IPS-15b (cell line): ENCODE data around the gene SNRK.

Experiments used
- H3K27me3 ChIP-seq: one replicate; pipeline ENCODE4 v1.6.1; 2013; ENCODE audit warnings: low read length; ENCODE audit not compliant: control insufficient read depth, insufficient read depth
- H3K36me3 ChIP-seq: one replicate; pipeline ENCODE4 v1.6.1; 2013; ENCODE audit warnings: low read length; ENCODE audit not compliant: control insufficient read depth, insufficient read depth
- H3K4me1 ChIP-seq: one replicate; pipeline ENCODE4 v1.6.1; 2013; ENCODE audit warnings: mild to moderate bottlenecking, low read length; ENCODE audit not compliant: control insufficient read depth, insufficient read depth
- H3K4me3 ChIP-seq: one replicate; pipeline ENCODE4 v1.5.1; 2013; ENCODE audit warnings: low read depth, low read length
- H3K9ac ChIP-seq: one replicate; pipeline ENCODE4 v1.6.1; 2013; ENCODE audit warnings: low read depth, mild to moderate bottlenecking, low read length
- H3K9me3 ChIP-seq: one replicate; pipeline ENCODE4 v1.6.1; 2013; ENCODE audit warnings: mild to moderate bottlenecking, low read length; ENCODE audit not compliant: control insufficient read depth, insufficient read depth

Gene SNRK

GRCh38 chr3:43253294-43253693 is 33.0 kb upstream of the SNRK start:
- H3K27me3 ChIP-seq = no peaks in the 10 kb centered on the region
- H3K36me3 ChIP-seq = no peaks in the 10 kb centered on the region
- peaks cover 5% of the 10 kb centered on the region for H3K4me1 ChIP-seq
- H3K9me3 ChIP-seq = no peaks in the 10 kb centered on the region
- H3K4me3 ChIP-seq = no peak overlapping the region
- no peak overlapping the region for H3K9ac ChIP-seq

GRCh38 chr3:43254125-43254524 is 32.2 kb upstream of the SNRK start:
- Histone ChIP-seq H3K4me3 (no peak overlapping the region), H3K4me1 (peaks cover 5% of the 10 kb centered on the region), H3K27me3 (no peaks in the 10 kb centered on the region), H3K9me3 (no peaks in the 10 kb centered on the region), H3K9ac (no peak overlapping the region), H3K36me3 (no peaks in the 10 kb centered on the region)

- Histone ChIP-seq H3K9ac (no peak overlapping the region), H3K9me3 (no peaks in the 10 kb centered on the region), H3K4me1 (peaks cover 5% of the 10 kb centered on the region), H3K4me3 (no peak overlapping the region), H3K27me3 (no peaks in the 10 kb centered on the region), H3K36me3 (no peaks in the 10 kb centered on the region)
Observed at GRCh38 chr3:43255662-43256061, 30.7 kb upstream of the SNRK start.

- Histone ChIP-seq H3K4me3 (no peak overlapping the region), H3K36me3 (no peaks in the 10 kb centered on the region), H3K9ac (no peak overlapping the region), H3K9me3 (no peaks in the 10 kb centered on the region), H3K27me3 (no peaks in the 10 kb centered on the region), H3K4me1 (no peaks in the 10 kb centered on the region)
Observed at GRCh38 chr3:43256714-43257461, 29.5 kb upstream of the SNRK start.

GRCh38 chr3:43257850-43258249 is 28.5 kb upstream of the SNRK start:
- no peaks in the 10 kb centered on the region for H3K36me3 ChIP-seq
- H3K4me3 ChIP-seq = no peak overlapping the region
- no peak overlapping the region for H3K9ac ChIP-seq
- H3K27me3 ChIP-seq = no peaks in the 10 kb centered on the region
- H3K4me1 ChIP-seq = no peaks in the 10 kb centered on the region
- H3K9me3 ChIP-seq = no peaks in the 10 kb centered on the region

GRCh38 chr3:43259626-43260025 is 26.7 kb upstream of the SNRK start:
- Histone ChIP-seq H3K27me3 (no peaks in the 10 kb centered on the region), H3K4me3 (no peak overlapping the region), H3K4me1 (no peaks in the 10 kb centered on the region), H3K36me3 (no peaks in the 10 kb centered on the region), H3K9me3 (no peaks in the 10 kb centered on the region), H3K9ac (no peak overlapping the region)

GRCh38 chr3:43260412-43260811 is 25.9 kb upstream of the SNRK start:
- no peaks in the 10 kb centered on the region for H3K27me3 ChIP-seq
- H3K9ac ChIP-seq = no peak overlapping the region
- H3K4me3 ChIP-seq = no peak overlapping the region
- H3K9me3 ChIP-seq = no peaks in the 10 kb centered on the region
- no peaks in the 10 kb centered on the region for H3K4me1 ChIP-seq
- no peaks in the 10 kb centered on the region for H3K36me3 ChIP-seq

- H3K36me3 ChIP-seq = no peaks in the 10 kb centered on the region
- H3K27me3 ChIP-seq = no peaks in the 10 kb centered on the region
- no peak overlapping the region for H3K9ac ChIP-seq
- H3K9me3 ChIP-seq = no peaks in the 10 kb centered on the region
- no peaks in the 10 kb centered on the region for H3K4me1 ChIP-seq
- no peak overlapping the region for H3K4me3 ChIP-seq
Observed at GRCh38 chr3:43262194-43262593, 24.1 kb upstream of the SNRK start.

- Histone ChIP-seq H3K4me3 (no peak overlapping the region), H3K4me1 (no peaks in the 10 kb centered on the region), H3K9ac (no peak overlapping the region), H3K9me3 (no peaks in the 10 kb centered on the region), H3K36me3 (no peaks in the 10 kb centered on the region), H3K27me3 (no peaks in the 10 kb centered on the region)
Observed at GRCh38 chr3:43266451-43266850, 19.9 kb upstream of the SNRK start.

GRCh38 chr3:43266995-43267394 is 19.3 kb upstream of the SNRK start:
- H3K27me3 ChIP-seq = no peaks in the 10 kb centered on the region
- no peak overlapping the region for H3K9ac ChIP-seq
- no peaks in the 10 kb centered on the region for H3K4me1 ChIP-seq
- H3K36me3 ChIP-seq = no peaks in the 10 kb centered on the region
- H3K9me3 ChIP-seq = no peaks in the 10 kb centered on the region
- H3K4me3 ChIP-seq = no peak overlapping the region

- Histone ChIP-seq H3K36me3 (no peaks in the 10 kb centered on the region), H3K9me3 (no peaks in the 10 kb centered on the region), H3K9ac (no peak overlapping the region), H3K4me3 (no peak overlapping the region), H3K27me3 (no peaks in the 10 kb centered on the region), H3K4me1 (no peaks in the 10 kb centered on the region)
Observed at GRCh38 chr3:43268636-43269035, 17.7 kb upstream of the SNRK start.

GRCh38 chr3:43270078-43270477 is 16.3 kb upstream of the SNRK start:
- Histone ChIP-seq H3K9me3 (no peaks in the 10 kb centered on the region), H3K36me3 (no peaks in the 10 kb centered on the region), H3K4me3 (no peak overlapping the region), H3K9ac (no peak overlapping the region), H3K27me3 (no peaks in the 10 kb centered on the region), H3K4me1 (no peaks in the 10 kb centered on the region)
